ENCODE measurements around the gene FEM1B. TPM values are rescaled to one million over a fixed set of nuclear protein-coding genes. Genes with fewer than 3 reads are reported as not detected.

FEM1B gene
- polyA plus RNA-seq, 1 donor from 2014 or later = 21.5 TPM

- H3K27ac Mint-ChIP-seq = no peak overlapping the region
- peaks cover 19% of the 10 kb centered on the region for H3K27me3 Mint-ChIP-seq
- no peaks in the 10 kb centered on the region for H3K36me3 Mint-ChIP-seq
- no peaks in the 10 kb centered on the region for H3K4me1 Mint-ChIP-seq
- no peak overlapping the region for H3K4me3 Mint-ChIP-seq
- H3K9me3 Mint-ChIP-seq = no peaks in the 10 kb centered on the region
Measured at GRCh38 chr15:68328443-68328842, 50.9 kb downstream of the FEM1B start.

- Mint-ChIP-seq H3K9me3 (no peaks in the 10 kb centered on the region), H3K4me1 (no peaks in the 10 kb centered on the region), H3K27ac (no peak overlapping the region), H3K4me3 (no peak overlapping the region), H3K27me3 (peaks cover 21% of the 10 kb centered on the region), H3K36me3 (no peaks in the 10 kb centered on the region)
Measured at GRCh38 chr15:68328964-68329363, 51.4 kb downstream of the FEM1B start.

DNA sequence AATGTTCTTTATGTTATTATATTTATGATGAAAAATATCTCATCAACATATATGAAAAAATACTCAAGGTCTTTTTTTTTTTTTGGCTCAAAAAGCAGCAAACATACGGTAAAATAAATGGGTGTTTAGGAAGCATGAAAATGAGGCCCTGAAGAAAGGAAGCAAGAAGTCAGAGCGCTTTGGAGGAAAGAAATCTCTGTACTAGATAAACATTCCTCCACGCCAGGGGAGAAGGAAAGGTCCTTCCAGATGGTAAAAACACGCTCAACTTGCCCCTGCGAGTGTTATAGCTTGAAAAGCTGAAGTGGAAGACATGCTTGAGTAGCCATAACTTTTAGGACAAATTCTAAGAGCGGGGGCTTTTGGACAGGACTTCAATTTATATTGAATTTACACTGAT is 52.9 kb downstream of the FEM1B start:
- H3K27ac Mint-ChIP-seq = no peak overlapping the region
- peaks cover 25% of the 10 kb centered on the region for H3K27me3 Mint-ChIP-seq

GRCh38 chr15:68330901-68331300 is 53.4 kb downstream of the FEM1B start:
- no peaks in the 10 kb centered on the region for H3K9me3 Mint-ChIP-seq
- peaks cover 27% of the 10 kb centered on the region for H3K27me3 Mint-ChIP-seq
- no peaks in the 10 kb centered on the region for H3K4me1 Mint-ChIP-seq
- H3K27ac Mint-ChIP-seq = no peak overlapping the region
- H3K36me3 Mint-ChIP-seq = no peaks in the 10 kb centered on the region
- H3K4me3 Mint-ChIP-seq = no peak overlapping the region

More for the DNA sequence above, 52.9 kb downstream of the FEM1B start:
- no peak overlapping the region for H3K4me3 Mint-ChIP-seq
- H3K4me1 Mint-ChIP-seq = no peaks in the 10 kb centered on the region
- no peaks in the 10 kb centered on the region for H3K9me3 Mint-ChIP-seq
- no peaks in the 10 kb centered on the region for H3K36me3 Mint-ChIP-seq

- Mint-ChIP-seq H3K36me3 (no peaks in the 10 kb centered on the region), H3K27me3 (peaks cover 22% of the 10 kb centered on the region), H3K4me3 (no peak overlapping the region), H3K27ac (no peak overlapping the region), H3K4me1 (no peaks in the 10 kb centered on the region), H3K9me3 (no peaks in the 10 kb centered on the region)
Measured at GRCh38 chr15:68332266-68332665, 54.7 kb downstream of the FEM1B start.

DNA sequence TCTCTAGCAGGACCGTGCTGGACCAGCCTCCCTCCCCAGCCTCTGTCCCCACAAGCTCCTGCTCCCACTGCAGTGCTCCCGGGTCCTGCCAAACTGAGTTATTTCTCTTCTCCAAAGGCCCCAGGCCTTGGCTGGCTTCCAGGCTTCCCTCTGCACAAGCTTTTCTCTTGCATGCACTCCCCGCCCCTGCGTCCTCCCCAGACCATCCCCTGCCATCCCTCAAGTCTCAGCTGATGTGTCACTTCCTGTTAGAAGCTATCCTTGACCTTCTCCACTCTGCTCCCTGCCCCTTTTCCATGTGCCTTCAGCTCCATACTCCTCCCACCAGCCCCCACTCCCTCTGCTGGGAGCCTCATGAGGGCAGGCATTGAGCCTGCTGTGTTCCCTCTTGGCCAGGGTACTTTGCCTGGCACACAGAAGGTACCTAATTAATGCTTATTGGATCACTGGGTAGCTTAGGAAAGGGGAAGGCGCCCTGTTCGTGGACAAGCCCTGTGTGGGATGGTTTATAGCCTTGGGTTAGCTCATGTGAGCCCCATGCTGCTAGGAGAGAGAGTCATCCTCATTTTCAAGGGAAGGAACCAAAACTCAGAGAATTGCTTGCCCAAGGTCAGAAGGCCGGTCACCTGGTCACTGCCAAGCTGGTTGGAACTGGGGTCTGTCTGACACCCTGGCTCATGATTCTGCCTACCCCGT is 56.4 kb downstream of the FEM1B start:
- H3K4me1 Mint-ChIP-seq = peaks cover 0 to 1% (median 0%) of the 10 kb centered on the region in 3 donors
- no peaks in the 10 kb centered on the region for H3K9me3 Mint-ChIP-seq
- no peak overlapping the region for H3K4me3 Mint-ChIP-seq
- peaks cover 20% of the 10 kb centered on the region for H3K27me3 Mint-ChIP-seq
- H3K36me3 Mint-ChIP-seq = no peaks in the 10 kb centered on the region
- no peak overlapping the region for H3K27ac Mint-ChIP-seq

- Mint-ChIP-seq H3K4me3 (no peak overlapping the region), H3K9me3 (no peaks in the 10 kb centered on the region), H3K4me1 (peaks cover 0 to 1% (median 0%) of the 10 kb centered on the region in 3 donors), H3K27ac (no peak overlapping the region), H3K27me3 (peaks cover 20% of the 10 kb centered on the region), H3K36me3 (no peaks in the 10 kb centered on the region)
Measured at GRCh38 chr15:68334661-68335124, 57.1 kb downstream of the FEM1B start.

DNA sequence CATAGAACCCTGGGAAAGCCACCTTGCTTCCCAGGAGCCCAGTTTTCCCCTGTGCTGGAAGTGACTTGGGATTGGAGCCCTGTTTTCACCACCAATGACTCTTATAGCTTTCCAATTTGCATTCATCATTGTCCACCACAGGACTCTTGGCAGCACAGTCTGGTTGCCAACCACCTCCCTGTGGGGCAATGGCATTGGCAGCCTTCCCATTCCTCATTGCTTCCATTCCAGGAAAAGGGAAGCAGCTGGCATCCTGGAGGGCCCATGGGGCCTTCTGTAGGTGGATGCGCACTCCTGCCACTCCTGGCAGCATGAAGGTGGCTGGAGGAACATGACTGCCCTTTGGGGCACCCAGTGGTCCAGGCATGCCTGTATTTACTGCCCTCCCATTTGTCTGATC is 57.7 kb downstream of the FEM1B start:
- no peaks in the 10 kb centered on the region for H3K36me3 Mint-ChIP-seq
- H3K27me3 Mint-ChIP-seq = peaks cover 21% of the 10 kb centered on the region
- no peaks in the 10 kb centered on the region for H3K9me3 Mint-ChIP-seq
- H3K4me1 Mint-ChIP-seq = peaks cover 0 to 1% (median 0%) of the 10 kb centered on the region in 3 donors
- H3K27ac Mint-ChIP-seq = no peak overlapping the region
- H3K4me3 Mint-ChIP-seq = no peak overlapping the region

DNA sequence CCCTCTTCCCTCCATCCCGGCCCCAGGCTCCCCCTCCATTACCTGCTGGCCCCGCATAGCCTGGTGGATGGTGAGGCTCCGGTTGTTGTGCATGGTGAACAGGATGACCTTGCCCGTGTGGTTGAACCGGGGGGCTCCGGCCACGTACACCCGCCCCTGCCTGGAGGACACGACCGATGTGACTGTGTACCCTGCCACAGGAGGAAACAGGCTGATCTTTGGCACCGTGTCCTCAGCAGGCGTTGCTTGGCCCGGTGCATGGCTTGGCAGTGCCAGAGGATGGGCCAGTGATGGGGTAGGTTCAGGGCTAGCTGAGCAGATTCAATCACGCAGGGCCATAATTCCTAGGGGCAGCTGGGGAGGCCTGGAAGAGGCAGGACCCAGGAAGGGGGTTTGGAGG is 58.1 kb downstream of the FEM1B start:
- H3K27ac Mint-ChIP-seq = no peak overlapping the region

GRCh38 chr15:68336516-68336915 is 59.0 kb downstream of the FEM1B start:
- peak overlapping the region in 1 of 3 donors; percentile 23 for H3K27ac Mint-ChIP-seq
- peaks cover 20% of the 10 kb centered on the region for H3K27me3 Mint-ChIP-seq
- no peaks in the 10 kb centered on the region for H3K36me3 Mint-ChIP-seq
- no peak overlapping the region for H3K4me3 Mint-ChIP-seq
- no peaks in the 10 kb centered on the region for H3K9me3 Mint-ChIP-seq
- peaks cover 0 to 1% (median 0%) of the 10 kb centered on the region in 3 donors for H3K4me1 Mint-ChIP-seq

More for the DNA sequence above, 58.1 kb downstream of the FEM1B start:
- Mint-ChIP-seq H3K4me1 (peaks cover 0 to 1% (median 0%) of the 10 kb centered on the region in 3 donors), H3K36me3 (no peaks in the 10 kb centered on the region), H3K4me3 (no peak overlapping the region), H3K9me3 (no peaks in the 10 kb centered on the region), H3K27me3 (peaks cover 21% of the 10 kb centered on the region)

DNA sequence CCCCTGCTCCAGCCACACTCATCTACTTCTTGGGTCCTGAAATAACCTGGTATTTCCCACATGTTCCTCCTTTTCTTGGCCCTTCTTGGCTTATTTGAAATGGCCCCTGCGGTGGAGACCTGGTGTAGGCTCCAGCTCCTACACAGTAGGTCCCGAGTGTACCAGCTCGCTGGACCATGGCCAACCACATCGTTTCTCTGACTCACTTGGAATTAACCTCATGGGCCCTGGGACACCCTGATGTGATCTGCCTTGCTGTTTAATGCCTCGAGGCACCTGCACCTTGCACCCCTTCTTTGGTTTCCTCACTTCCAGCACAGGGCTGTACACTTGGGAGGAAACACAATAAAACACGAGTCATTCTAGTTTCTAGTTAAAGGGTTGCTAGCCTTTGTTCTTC is 60.3 kb downstream of the FEM1B start:
- peaks cover 20% of the 10 kb centered on the region for H3K27me3 Mint-ChIP-seq
- no peaks in the 10 kb centered on the region for H3K9me3 Mint-ChIP-seq
- no peak overlapping the region for H3K4me3 Mint-ChIP-seq
- H3K4me1 Mint-ChIP-seq = peaks cover 0 to 1% (median 0%) of the 10 kb centered on the region in 3 donors
- H3K27ac Mint-ChIP-seq = no peak overlapping the region
- no peaks in the 10 kb centered on the region for H3K36me3 Mint-ChIP-seq

DNA sequence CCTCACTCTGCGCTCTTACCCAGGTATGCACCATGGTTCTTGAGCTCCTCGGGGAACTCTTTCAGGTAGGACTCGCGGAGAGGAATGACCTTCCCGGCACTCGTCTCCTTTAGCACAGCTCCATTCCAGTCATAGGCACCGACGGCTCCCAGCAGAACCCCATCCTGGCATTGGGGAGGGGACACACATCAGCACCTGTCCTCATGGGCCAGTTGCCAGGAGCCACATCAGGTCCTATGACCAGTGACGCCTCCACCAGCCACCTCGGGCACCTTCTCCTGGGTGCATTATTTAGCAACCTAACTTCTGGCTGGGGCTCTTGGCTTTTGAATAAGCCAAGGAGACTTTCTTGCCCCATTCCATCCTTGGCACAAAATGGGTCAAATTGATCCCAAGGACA is 61.9 kb downstream of the FEM1B start:
- Mint-ChIP-seq H3K27ac (no peak overlapping the region), H3K9me3 (no peaks in the 10 kb centered on the region), H3K36me3 (no peaks in the 10 kb centered on the region), H3K27me3 (peaks cover 10% of the 10 kb centered on the region), H3K4me1 (peaks cover 0 to 3% (median 0%) of the 10 kb centered on the region in 3 donors), H3K4me3 (no peak overlapping the region)

DNA sequence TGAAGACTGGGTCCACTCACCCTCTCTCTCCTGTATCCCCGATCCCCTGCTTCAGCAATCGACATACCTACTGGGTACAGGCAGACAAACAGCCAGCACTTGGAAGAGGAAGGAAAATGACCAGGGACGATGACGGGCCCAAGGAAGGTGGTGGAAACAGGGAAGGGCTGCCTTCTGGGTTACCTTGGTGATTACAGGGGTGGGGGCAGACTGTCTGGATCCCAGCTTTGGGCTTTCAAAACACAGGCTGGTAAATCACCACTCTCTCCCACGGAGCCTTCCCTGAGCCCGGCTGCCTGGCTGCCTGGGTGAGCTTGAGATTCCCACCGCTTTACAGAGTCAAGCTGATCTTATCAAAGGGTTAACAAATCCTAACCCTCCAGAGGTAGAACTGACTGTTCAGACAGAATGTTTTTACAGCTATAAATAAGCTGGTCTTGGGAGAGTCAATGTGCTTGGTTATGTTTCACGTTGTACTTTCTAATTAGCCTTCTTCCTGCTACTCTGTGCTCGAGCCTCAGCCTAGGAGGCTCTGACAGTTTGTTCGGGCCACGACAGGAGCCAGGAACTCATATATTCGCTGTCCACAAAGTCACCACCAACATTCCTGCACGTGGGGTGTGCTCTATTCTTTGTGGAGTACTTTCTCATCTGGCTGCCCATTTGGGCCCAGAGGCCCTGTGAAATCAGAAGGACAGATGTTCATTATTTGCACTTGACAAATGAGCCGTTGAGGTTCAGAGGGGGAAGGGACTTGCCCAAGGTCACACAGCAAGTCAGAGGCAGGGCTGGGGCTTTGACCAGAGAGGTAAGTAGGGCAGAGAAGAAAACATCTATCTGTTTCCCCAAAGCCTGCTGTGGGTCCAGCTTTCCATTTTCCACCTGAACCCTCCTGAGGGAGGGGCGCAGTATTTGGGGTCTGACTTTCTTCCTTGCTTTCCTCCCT is 63.5 kb downstream of the FEM1B start:
- Mint-ChIP-seq H3K4me3 (no peak overlapping the region), H3K36me3 (no peaks in the 10 kb centered on the region), H3K9me3 (no peaks in the 10 kb centered on the region), H3K27ac (no peak overlapping the region), H3K27me3 (peaks cover 6% of the 10 kb centered on the region), H3K4me1 (peaks cover 0 to 3% (median 0%) of the 10 kb centered on the region in 3 donors)

DNA sequence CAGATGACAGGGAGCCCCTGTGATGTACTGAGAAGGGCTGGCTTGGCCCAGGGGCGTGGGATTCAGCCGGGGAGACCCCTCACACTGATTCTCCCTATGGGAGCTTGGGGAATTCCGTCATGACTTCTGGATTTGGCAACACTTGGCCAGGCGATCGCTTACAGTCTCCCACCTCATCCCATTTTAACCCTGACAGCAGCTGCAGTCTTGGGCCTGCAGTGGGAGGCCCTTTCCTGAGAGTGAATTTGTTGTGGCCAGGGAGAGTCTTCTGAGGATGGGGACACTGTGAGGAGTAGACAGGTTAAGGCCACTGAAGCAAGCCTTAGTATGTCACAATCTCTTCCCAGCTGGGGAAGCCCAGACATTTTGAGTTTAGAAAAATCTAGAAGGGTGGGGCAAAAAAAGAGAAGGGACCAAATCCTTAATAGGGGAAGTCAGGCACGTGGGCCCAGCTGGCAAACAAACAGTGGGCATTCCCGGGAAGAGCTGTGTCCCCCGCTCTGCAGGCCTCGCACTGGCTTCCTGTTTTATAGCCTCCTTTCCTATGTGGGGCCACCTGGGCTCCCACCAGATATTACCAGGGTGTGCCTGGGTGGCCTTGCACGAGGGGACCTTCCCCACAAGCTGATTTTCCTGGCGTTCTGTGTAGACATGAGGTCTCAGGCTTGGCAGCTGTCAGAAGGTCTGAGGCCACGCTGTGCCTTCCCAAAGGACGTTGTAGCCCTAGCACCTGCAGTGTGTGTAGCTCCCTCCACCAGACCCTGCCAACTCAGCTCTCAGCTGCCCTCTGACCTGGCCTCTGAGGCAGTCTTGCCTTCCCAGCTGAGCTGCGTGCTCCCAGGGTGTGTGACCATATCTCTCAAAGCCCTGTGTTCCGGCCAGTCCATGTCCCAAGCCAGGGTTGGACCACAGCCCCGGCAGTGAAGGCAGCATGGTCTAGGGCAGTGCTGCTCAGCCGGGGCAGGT is 64.5 kb downstream of the FEM1B start:
- H3K4me3 Mint-ChIP-seq = no peak overlapping the region
- H3K27me3 Mint-ChIP-seq = peaks cover 6% of the 10 kb centered on the region
- peaks cover 0 to 3% (median 0%) of the 10 kb centered on the region in 3 donors for H3K4me1 Mint-ChIP-seq
- no peak overlapping the region for H3K27ac Mint-ChIP-seq
- H3K36me3 Mint-ChIP-seq = no peaks in the 10 kb centered on the region
- no peaks in the 10 kb centered on the region for H3K9me3 Mint-ChIP-seq

Measured in IgD-negative memory B cell (primary cell).